GM18951 (cell line): ENCODE results near the gene PTPMT1.
"Not testable (repeated sequence)": the region's sequence is repeated elsewhere in the genome, so short reads cannot be mapped to it uniquely, and the experiment has no call there.

Experiments used
- POLR2A ChIP-seq: IDR thresholded peaks from 4 replicates; pipeline ENCODE4 v1.6.1; 2011; ENCODE audit warnings: mild to moderate bottlenecking; ENCODE audit not compliant: insufficient read length, insufficient read depth; ENCODE audit errors: extremely low read depth
- in situ Hi-C: fragments of 300-500 bp; cut with MboI; formaldehyde crosslinking; loops from one replicate; pipeline ENCODE4 v1.12.0; 2022; ENCODE audit warnings: low sequenced_read_pairs, mixed read lengths, inconsistent platforms; ENCODE audit not compliant: unreplicated experiment

PTPMT1 gene, protein sequence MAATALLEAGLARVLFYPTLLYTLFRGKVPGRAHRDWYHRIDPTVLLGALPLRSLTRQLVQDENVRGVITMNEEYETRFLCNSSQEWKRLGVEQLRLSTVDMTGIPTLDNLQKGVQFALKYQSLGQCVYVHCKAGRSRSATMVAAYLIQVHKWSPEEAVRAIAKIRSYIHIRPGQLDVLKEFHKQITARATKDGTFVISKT

DNA sequence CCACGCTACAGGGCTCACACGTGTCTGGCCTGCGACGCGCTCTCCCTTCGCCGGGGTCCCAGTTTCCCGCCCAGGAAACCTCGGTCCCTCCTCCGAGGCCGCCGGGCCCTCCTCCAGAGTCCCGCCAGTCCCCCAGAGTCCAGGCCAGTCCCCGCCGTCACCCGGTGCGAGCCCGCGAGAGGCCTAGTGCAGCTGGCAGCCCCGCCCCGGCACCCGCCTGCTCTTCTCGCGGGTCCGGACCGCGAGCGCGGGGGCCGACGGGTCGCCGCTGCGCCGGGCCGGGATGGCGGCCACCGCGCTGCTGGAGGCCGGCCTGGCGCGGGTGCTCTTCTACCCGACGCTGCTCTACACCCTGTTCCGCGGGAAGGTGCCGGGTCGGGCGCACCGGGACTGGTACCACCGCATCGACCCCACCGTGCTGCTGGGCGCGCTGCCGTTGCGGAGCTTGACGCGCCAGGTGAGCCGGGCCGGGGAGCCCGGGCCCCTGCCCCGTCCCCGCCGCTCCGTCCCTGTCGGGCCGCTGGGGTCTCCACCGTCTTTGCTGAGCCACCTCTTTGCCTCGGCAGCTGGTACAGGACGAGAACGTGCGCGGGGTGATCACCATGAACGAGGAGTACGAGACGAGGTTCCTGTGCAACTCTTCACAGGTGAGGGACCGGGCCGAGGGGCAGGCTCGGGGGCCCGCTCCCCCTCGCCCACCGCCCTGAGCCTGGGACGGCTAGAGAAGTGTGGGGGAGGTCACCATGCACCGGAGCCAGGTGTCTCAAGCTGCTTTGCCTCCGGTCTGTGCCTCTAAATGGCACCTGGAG, at the start of gene PTPMT1:
PTPMT1 (plus strand) TSS at position 260 of the 809 bp plus-strand sequence; CDS start at position 284, 24 bp downstream.
- peak; percentile 91 for TF ChIP-seq POLR2A
- in situ Hi-C loops: no loop called here

DNA sequence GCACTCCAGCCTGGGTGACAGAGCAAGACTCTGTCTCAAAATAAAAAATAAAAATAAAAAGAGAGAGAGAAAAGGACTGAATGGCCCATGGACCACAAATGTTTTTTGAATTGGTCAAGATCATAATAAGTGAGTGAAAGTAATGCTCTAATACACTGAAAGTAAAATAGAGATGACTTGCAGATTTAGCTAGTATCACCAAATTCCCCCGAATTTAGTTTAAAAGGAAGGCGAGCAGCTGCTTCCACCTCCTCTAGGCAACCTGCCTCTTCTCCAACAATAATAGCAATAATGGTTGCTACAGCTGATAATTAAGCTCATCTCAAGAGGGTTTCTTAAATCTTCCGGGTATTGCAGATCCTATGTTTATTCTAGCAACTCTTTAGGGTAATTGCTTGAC, 49.2 kb upstream of the PTPMT1 start:
- in situ Hi-C loops: no loop called here
- TF ChIP-seq POLR2A: no peak

DNA sequence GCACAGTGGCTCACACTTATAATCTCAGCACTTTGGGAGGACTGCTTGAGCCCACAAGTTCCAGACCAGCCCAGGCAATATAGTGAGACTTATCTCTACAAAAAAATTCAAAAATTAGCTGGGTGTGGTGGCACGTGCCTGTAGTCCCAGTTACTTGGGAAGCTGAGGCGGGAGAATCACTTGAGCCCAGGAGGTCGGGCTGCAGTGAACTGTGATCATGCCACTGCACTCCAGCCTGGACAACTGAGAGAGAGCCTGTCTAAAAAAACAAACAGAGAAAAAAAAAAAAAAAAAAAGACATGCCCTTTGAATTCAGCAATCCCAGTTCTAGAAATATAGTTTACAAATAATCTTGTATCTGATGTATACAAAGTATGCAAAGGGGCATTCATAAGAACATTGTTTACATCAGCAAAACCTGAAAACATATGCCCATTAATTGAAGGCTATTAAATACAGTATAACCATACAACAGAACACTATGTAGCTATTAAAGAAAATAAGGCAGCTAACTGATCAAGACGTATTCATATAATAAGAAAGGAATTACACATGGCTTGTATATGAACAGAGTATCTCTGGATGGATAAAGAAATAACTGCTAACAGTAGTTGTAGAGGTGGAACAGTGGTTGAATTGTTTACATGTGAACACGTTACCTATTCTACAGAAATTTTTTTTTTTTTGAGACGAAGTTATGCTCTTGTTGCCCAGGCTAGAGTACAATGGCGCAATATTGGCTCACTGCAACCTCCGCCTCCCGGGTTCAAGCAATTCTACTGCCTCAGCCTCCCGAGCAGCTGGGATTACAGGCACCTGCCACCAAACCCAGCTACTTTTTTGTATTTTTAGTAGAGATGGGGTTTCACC, 48.2 kb upstream of the PTPMT1 start:
- TF ChIP-seq POLR2A: no peak
- in situ Hi-C loops: no loop called here

DNA sequence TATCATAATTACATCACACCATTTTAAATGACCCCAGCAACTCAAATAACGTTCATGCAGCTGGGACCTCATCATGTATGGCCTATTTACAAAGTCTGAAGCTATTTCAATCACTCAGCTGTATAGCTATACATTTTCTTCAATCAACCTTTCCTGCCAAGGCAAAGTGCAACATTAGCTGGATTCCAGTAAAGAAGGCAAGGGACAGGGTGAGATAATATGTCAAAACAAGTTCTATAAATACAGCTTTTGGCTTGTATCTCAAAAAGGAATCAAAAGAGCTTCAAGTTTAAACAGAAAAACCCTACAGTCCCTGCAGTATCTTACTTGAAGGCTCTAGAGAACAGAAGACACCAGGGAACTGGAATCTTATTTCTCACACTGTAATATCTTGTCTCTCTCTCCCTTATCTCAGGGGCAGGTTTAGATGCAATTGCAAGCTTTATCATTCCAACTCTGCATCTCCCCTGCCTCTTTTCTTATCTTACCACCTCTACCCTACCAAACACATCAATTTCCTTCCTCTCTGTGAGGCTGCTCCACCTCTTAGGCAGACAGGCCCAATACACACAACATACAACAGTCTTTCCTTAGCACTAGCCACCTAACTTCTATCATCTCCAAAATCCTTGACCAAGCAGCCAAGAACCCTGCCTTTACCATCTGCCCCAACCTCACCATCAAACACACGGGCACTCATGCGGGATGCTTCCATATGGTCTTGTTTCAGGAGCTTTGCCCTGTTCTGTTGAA, 47.0 kb upstream of the PTPMT1 start:
- in situ Hi-C loops: no loop called here
- TF ChIP-seq POLR2A: no peak

DNA sequence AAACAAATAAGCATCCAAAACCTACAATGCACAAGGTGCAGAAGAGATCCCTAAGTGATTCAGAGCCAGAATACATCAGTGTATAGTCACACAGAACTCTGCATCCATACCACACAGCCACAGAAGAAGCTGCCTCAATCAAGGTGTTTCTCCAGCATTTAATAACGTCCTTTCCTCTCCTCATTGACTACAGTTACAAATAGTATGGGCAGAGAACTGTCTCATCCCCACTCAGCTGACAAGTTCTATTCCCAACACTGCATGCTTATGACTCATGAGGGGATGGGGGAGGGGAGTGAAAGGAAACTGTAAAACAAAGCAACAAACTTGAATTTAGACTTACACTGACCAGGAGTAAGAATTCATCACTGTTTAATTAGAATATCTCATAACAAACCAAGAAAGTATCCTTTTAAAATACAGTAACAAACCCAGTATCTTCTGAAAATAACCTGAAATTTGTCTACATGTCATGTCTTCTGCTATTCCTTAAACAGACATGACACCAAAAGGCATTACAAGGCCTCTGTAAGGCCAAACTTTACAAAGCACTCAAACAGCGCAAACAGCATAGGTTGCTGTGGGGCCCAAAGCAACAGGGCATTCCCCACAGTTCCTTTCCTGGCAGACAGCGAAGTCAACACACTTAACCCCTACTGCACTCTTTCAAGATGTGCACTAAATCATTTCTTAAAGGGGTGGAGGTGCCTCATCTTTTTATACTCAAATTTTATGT, 41.7 kb upstream of the PTPMT1 start:
- in situ Hi-C loops: no loop called here
- TF ChIP-seq POLR2A: no peak

DNA sequence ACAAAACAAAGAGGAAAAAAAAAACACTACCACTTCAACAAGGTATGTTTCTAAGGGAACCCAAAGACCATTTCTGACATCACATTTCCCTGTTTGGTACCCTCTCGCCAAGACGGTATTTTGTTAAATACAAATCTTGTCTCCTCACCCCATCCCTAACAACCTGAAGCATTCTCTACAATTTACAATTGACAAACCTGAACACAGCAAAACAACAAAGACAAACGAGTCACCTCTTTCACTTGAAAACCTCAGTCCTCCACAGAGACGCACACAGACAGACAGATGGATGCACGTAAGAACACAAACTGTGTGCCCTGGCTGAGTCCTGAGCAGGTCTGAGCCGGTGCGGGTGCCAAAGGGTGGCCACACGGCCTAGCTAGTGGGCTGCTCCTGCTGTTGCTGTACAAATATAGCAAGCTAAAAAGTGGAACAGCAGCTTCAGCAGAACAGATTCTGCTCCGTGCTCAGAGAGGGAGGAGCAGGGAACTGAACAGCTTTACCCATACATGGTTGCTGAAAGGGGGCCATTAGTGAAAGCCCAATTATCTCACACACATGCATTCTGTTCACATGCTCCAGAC, 41.0 kb upstream of the PTPMT1 start:
- no peak for TF ChIP-seq POLR2A
- in situ Hi-C loops: no loop called here

DNA sequence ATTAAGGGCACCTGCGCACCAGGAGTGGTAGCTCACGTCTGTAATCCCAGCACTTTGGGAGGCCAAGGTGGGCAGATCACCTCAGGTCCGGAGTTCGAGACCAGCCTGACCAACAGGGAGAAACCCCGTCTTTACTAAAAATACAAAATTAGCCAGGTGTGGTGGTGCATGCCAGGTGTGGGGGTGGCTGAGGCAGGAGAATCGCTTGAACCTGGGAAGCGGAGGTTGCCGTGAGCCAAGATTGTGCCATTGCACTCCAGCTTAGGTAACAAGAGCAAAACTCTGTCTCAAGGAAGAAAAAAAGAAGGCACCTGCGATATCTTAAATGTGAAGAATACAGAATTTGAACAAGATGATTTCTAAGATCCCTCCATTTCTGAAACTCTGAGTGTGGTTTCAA, 39.4 kb upstream of the PTPMT1 start:
- in situ Hi-C loops: not testable (repeated sequence)

DNA sequence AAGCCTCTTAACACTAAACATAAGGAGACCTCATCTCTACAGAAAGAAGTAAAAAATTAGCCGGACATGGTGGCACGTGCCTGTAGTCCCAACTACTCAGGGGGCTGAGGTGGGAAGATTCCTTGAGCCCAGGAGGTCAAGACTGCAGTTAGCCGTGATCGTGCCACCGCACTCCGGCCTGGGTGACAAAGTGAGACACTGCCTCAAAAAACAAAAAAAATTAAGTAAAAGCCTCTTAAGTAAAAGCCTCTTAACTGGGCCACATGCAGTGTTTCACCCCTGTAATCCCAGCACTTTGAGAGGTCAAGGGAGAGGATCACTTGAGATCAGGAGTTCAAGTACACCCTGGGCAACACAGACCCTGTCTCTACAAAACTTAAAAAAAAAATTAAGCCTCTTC, 38.2 kb upstream of the PTPMT1 start:
- in situ Hi-C loops: no loop called here
- TF ChIP-seq POLR2A: no peak

DNA sequence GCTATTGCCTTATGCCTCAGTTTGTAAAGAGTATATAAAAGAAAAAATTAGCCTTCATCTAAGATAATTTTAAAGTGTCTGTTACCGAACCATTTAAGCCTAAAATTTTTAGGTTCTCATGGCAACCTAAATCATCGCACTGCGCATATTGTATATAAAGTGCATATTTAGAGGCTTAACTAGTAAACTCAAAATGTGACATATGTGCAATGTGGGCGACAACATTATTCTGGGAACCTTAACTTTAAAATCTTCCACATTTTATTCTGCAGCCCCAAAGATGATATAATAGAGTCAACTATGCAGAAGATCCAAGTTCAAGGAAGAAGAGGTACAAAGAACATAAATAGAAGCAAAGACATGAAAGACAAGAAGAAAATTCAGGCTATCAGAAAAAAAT, 35.4 kb upstream of the PTPMT1 start:
- in situ Hi-C loops: no loop called here
- no peak for TF ChIP-seq POLR2A

DNA sequence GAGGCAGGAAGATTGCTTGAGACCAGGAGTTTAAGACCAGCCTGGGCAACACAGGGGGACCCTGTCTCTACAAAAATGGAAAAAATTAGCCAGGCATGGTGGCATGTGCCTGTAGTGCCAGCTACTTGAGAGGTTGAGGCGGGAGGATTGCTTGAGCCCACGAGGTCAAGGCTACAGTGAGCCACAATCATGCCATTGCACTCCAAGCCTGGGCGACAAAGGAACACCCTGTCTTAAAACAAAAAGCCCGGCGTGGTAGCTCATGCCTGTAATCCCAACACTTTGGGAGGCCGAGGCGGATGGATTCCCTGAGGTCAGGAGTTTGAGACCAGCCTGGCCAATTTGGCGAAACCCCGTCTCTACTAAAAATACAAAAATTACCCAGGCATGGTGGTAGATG, 34.7 kb upstream of the PTPMT1 start:
- in situ Hi-C loops: not testable (repeated sequence)

DNA sequence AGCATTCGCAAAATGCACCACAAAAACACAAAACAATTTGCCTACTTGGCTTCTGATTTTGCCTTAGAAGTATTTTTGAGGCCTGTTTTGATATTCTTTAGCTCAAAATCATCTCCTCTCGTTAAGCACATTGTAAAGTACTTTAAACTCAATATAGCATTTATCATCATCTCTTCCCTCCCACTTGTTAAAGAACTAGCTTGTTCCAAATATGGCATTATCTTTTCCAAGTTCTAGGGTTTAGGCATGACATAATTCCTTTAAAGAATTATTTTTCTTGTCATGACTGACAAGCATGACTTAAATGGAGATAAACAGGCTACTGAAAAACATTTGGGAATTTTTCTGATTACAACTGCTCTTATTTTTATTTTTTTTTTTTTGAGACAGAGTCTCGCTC, 33.7 kb upstream of the PTPMT1 start:
- TF ChIP-seq POLR2A: no peak
- in situ Hi-C loops: no loop called here

DNA sequence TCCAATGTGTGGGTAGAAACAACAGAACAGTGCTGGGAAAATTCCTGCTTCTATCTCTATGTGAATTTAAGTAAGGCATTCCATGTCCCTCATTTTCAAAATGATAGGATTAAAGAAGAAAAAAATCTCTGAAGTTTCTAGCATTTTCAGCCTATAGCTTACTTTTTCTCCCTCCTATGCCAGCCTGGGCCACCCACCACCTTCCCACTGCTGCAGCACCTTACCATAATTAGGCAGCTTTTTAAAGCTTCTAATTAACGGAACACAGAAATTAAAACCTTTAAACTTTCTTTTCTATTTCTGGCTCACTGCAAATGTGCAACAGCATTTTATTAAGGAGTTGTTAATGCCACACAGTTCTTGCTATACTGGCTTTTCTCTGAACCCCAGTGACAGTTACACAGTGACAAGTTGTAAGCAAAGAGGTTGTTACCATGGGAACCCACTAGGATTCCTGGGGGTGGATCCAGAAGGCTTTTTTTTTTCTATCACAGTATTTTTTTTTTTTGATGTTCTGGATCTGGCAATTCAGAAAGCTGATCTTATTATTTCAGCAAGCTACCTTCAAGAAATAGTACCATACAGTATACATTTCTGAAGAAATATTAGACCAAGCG, 32.7 kb upstream of the PTPMT1 start:
- no peak for TF ChIP-seq POLR2A
- in situ Hi-C loops: no loop called here
